Mucosa of descending colon (tissue), 3 donors: Measurements from ENCODE around the gene MTFR1L. TPM values are rescaled to one million over a fixed set of nuclear protein-coding genes. Genes with fewer than 3 reads are reported as not detected.

Experiments used
- ATAC-seq: fragments of 200-7000 bp; cut with Tn5 transposase; one replicate; pipeline ENCODE4 v1.9.1; 2020; ENCODE audit warnings: mild to moderate bottlenecking, moderate library complexity
- DNase-seq, 3 donors: peaks; one replicate each; pipeline ENCODE4 v3.0.0-alpha.2; 2020
- H3K36me3 ChIP-seq: fragments of 200-600 bp; one replicate; pipeline ENCODE4 v1.8.0; 2021; ENCODE audit warnings: low read depth, mild to moderate bottlenecking
- H3K4me1 ChIP-seq: fragments of 200-600 bp; one replicate; pipeline ENCODE4 v1.8.0; 2021; ENCODE audit warnings: low read depth, mild to moderate bottlenecking
- H3K4me3 ChIP-seq: fragments of 200-600 bp; one replicate; pipeline ENCODE4 v1.8.0; 2021; ENCODE audit warnings: mild to moderate bottlenecking
- H3K9me3 ChIP-seq: fragments of 200-600 bp; one replicate; pipeline ENCODE4 v1.8.0; 2021; ENCODE audit warnings: mild to moderate bottlenecking
- CTCF ChIP-seq: fragments of 200-600 bp; IDR thresholded peaks from one replicate; pipeline ENCODE4 v1.8.0; 2022; ENCODE audit warnings: antibody characterized with exemption, mild to moderate bottlenecking
- intact Hi-C, 2 donors: fragments of 100-400 bp; cut with DNase I in 1 of 2; cut with micrococcal nuclease in 1 of 2; formaldehyde crosslinking; loops; one replicate each; pipeline versions ENCODE4 v1.11.0 to v1.11.1; 2022; cut with DNase I, micrococcal nuclease
- total RNA-seq, 3 donors: library from RNA; stranded (reverse); fragmentation: NEBNext Ultra II Directional in 2 of 3; extraction: Animal tissue kit (Norgen Biotek cat#: 25700) in 2 of 3; gene quantifications; one replicate each; pipeline versions ENCODE4 v1.2.1 to v1.2.4, GENCODE V29; 2021 to 2023
- donor health status: DM: no; HTN: no; CAD: no; lungs with moderate emphysema.
- donor health status: DM: no; HTN: no; CAD: no.
- donor health status: DM: no; HTN: yes; CAD: no.

The MTFR1L gene
- total RNA-seq, 3 donors from 2014 or later: 46.2 to 94.3 (median 83.0) TPM

GRCh38 chr1:25880518-25880917, 60.8 kb downstream of the MTFR1L start:
- Histone ChIP-seq H3K4me3 (no peak overlapping the region), H3K36me3 (no peaks in the 10 kb centered on the region), H3K4me1 (peaks cover 4% of the 10 kb centered on the region), H3K9me3 (no peaks in the 10 kb centered on the region)
- intact Hi-C loops: no loop called here
- DNase-seq (no peak), ATAC-seq (no peak)
- no peak for TF ChIP-seq CTCF

- Histone ChIP-seq H3K4me1 (no peaks in the 10 kb centered on the region), H3K36me3 (no peaks in the 10 kb centered on the region), H3K4me3 (no peak overlapping the region), H3K9me3 (no peaks in the 10 kb centered on the region)
- no peak for TF ChIP-seq CTCF
- ATAC-seq (no peak), DNase-seq (no peak)
- intact Hi-C loops: no loop called here
Observed at GRCh38 chr1:25881266-25881665, 61.5 kb downstream of the MTFR1L start.

Other genes starting within 250 kb of the MTFR1L start
- gene MAN1C1, start 203.2 kb upstream of the MTFR1L start, total RNA-seq: 10 to 100 TPM in 1 of 3 donors, 1 to 10 TPM in 2; 2.5 to 22.0 (median 6.1) TPM
- 10 to 100 TPM; 29.6 to 45.1 (median 35.9) TPM for gene SELENON, start 19.8 kb upstream of the MTFR1L start, total RNA-seq
- 1 to 10 TPM in 1 of 3 donors, under 1 TPM in 2; 0.28 to 1.5 (median 0.35) TPM for gene AUNIP, start 39.5 kb downstream of the MTFR1L start, total RNA-seq
- 1 to 10 TPM; 2.5 to 7.7 (median 2.7) TPM for gene PAQR7, start 55.8 kb downstream of the MTFR1L start, total RNA-seq
- gene STMN1, start 86.5 kb downstream of the MTFR1L start, total RNA-seq: 100 to 1,000 TPM in 1 of 3 donors, 10 to 100 TPM in 2; 32.6 to 103 (median 52.6) TPM
- gene PAFAH2, start 178.1 kb downstream of the MTFR1L start, total RNA-seq: 10 to 100 TPM; 25.8 to 51.8 (median 38.0) TPM
- 1 to 10 TPM in 1 of 3 donors, under 1 TPM in 1, not detected in 1; 0.14 to 1.7 TPM for gene EXTL1, start 201.8 kb downstream of the MTFR1L start, total RNA-seq
- under 1 TPM; 0.12 to 0.14 (median 0.13) TPM for gene SLC30A2, start 226.2 kb downstream of the MTFR1L start, total RNA-seq
- under 1 TPM in 2 of 3 donors, not detected in 1; 0.22 TPM for gene TRIM63, start 247.7 kb downstream of the MTFR1L start, total RNA-seq